Naive thymus-derived CD4-positive, alpha-beta T cell (primary cell): ENCODE data around the gene KSR1. TPM values are rescaled to one million over a fixed set of nuclear protein-coding genes. Genes with fewer than 3 reads are reported as not detected.
A peak's percentile ranks its signal among the peaks of the same experiment; 100 is the strongest.

ENCODE experiments used
- ATAC-seq: fragments of 150-1000 bp; cut with Tn5 transposase; 2 replicates; pipeline ENCODE4 v1.10.0; 2021; ENCODE audit warnings: mild to moderate bottlenecking, moderate library complexity
- CTCF ChIA-PET: fragments of 350-600 bp; sonication (Branson Sonifier 250); formaldehyde crosslinking; loops from one replicate; lab custom pipeline; 2021; ENCODE audit warnings: antibody characterized with exemption; lab: Charles Lee
- POLR2A ChIA-PET: fragments of 350-600 bp; sonication (Branson Sonifier 250); formaldehyde crosslinking; loops from one replicate; lab custom pipeline; 2021; ENCODE audit warnings: antibody characterized with exemption, inconsistent platforms; lab: Charles Lee
- DNase-seq, 9 donors: peaks; one replicate each; pipeline versions ENCODE4 v3.0.0 to v3.0.0-alpha.2; 2020 to 2022; ENCODE audit warnings: mixed read lengths in 1 of 9
- H3K27ac ChIP-seq: one replicate; pipeline ENCODE4 v1.7.0; 2013; ENCODE audit warnings: mild to moderate bottlenecking, low read depth, low read length, moderate library complexity
- H3K27me3 ChIP-seq, 2 donors: one replicate each; pipeline ENCODE4 v1.7.0; 2013; ENCODE audit warnings: low read length in 2 of 2, mild to moderate bottlenecking in 2 of 2, moderate library complexity in 2 of 2; ENCODE audit not compliant: control insufficient read depth in 2 of 2, insufficient read depth in 2 of 2
- H3K36me3 ChIP-seq, 3 experiments: 1 replicate in 2 of 3; 2 replicates in 1 of 3; pipeline ENCODE4 v1.7.0; 2013; ENCODE audit warnings: low read length in 3 of 3, mild to moderate bottlenecking in 3 of 3, moderate library complexity in 1 of 3; ENCODE audit not compliant: insufficient read depth in 3 of 3, control insufficient read depth in 2 of 3
- H3K4me1 ChIP-seq, 2 donors: one replicate each; pipeline ENCODE4 v1.7.0; 2013; ENCODE audit warnings: low read length in 2 of 2, mild to moderate bottlenecking in 2 of 2, moderate library complexity in 1 of 2; ENCODE audit not compliant: control insufficient read depth in 2 of 2, insufficient read depth in 2 of 2
- H3K4me3 ChIP-seq: 2 replicates; pipeline ENCODE4 v1.7.0; 2013; ENCODE audit warnings: mild to moderate bottlenecking, low read length
- H3K9me3 ChIP-seq, 3 experiments: 1 replicate in 2 of 3; 2 replicates in 1 of 3; pipeline ENCODE4 v1.7.0; 2013; ENCODE audit warnings: low read length in 3 of 3; ENCODE audit not compliant: control insufficient read depth in 2 of 3
- H3K27ac Mint-ChIP-seq, 9 donors: one replicate each; pipeline ENCODE4 v1.8.0; 2020 to 2022; ENCODE audit warnings: mixed read lengths in 9 of 9, mild to moderate bottlenecking in 8 of 9, moderate library complexity in 5 of 9, inconsistent platforms in 2 of 9
- H3K27me3 Mint-ChIP-seq, 5 donors: one replicate each; pipeline ENCODE4 v1.8.0; 2021 to 2022; ENCODE audit warnings: mixed read lengths in 5 of 5, mild to moderate bottlenecking in 1 of 5
- H3K36me3 Mint-ChIP-seq, 5 donors: one replicate each; pipeline ENCODE4 v1.8.0; 2020 to 2022; ENCODE audit warnings: mixed read lengths in 5 of 5, mild to moderate bottlenecking in 3 of 5, inconsistent platforms in 1 of 5
- H3K4me1 Mint-ChIP-seq, 7 donors: one replicate each; pipeline ENCODE4 v1.8.0; 2020 to 2022; ENCODE audit warnings: mixed read lengths in 7 of 7, mild to moderate bottlenecking in 3 of 7, inconsistent platforms in 1 of 7
- H3K4me3 Mint-ChIP-seq, 10 donors: one replicate each; pipeline ENCODE4 v1.8.0; 2020 to 2022; ENCODE audit warnings: mild to moderate bottlenecking in 10 of 10, mixed read lengths in 10 of 10, moderate library complexity in 6 of 10, inconsistent platforms in 2 of 10
- H3K9me3 Mint-ChIP-seq, 11 donors: one replicate each; pipeline ENCODE4 v1.8.0; 2020 to 2022; ENCODE audit warnings: mixed read lengths in 11 of 11, mild to moderate bottlenecking in 4 of 11, inconsistent platforms in 1 of 11, moderate library complexity in 1 of 11
- intact Hi-C, 2 donors: fragments of 100-400 bp; cut with micrococcal nuclease; formaldehyde crosslinking; loops; one replicate each; pipeline ENCODE4 v1.15.1; 2023
- polyA plus RNA-seq, 2 donors: library from polyadenylated mRNA; unstranded; fragments of 300-500 nt; fragmentation: Illumina TruSeq; gene quantifications; one replicate each; pipeline ENCODE4 v1.2.3, GENCODE V29; 2021
- total RNA-seq, 6 experiments: library from RNA in 5 of 6; stranded (reverse) in 5 of 6; gene quantifications; 1 replicate in 5 of 6; 2 replicates in 1 of 6; pipeline ENCODE4 v1.2.3 and lab custom pipeline; 2021 to 2026

KSR1 gene
- total and polyA plus RNA-seq, 7 experiments from 2014 or later: 0.52 to 96.4 (median 23.3) TPM

DNA sequence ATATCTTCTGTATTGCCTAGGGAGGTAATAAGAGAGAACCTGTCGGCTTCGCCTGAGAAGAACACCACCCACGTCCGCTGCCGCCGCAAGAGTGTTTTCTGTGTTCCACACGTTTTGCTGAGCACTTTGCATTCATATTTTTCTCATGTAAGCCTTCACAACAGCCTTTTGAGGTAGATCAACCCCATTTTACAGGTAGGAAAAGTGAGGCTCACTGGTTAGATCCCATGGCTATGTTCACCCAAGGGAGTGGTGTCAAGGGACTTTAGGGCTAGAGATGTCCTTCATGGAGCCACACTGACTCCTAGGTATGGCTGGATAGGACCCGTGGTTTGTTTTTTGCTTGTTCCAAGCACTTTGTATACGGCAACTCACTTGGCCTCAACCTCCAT lies 87.7 kb downstream of the KSR1 start:
- H3K36me3 Mint-ChIP-seq: peaks cover 0 to 5% (median 0%) of the 10 kb centered on the region in 5 donors
- H3K9me3 Mint-ChIP-seq: no peaks in the 10 kb centered on the region
- Histone ChIP-seq H3K4me3 (no peak overlapping the region), H3K36me3 (no peaks in the 10 kb centered on the region), H3K4me1 (peaks cover 15 to 19% of the 10 kb centered on the region in 2 donors), H3K9me3 (no peaks in the 10 kb centered on the region), H3K27me3 (no peaks in the 10 kb centered on the region), H3K27ac (no peak overlapping the region)
- ATAC-seq: no peak
- ChIA-PET CTCF (no interaction called here), POLR2A (no interaction called here)
- intact Hi-C loops: loop anchor here (1.0 to 10.0 kb wide), 5 partner anchors 15 to 88 kb away; partner anchors contain the start of gene KSR1 (in 1 of the 2)
- peak overlapping the region in 2 of 9 donors; percentile 19 to 92 for H3K27ac Mint-ChIP-seq
- H3K27me3 Mint-ChIP-seq: peaks cover 0 to 3% (median 0%) of the 10 kb centered on the region in 5 donors
- H3K4me3 Mint-ChIP-seq: peak overlapping the region in 3 of 10 donors; percentile 27 to 80 (median 47)
- peaks cover 18 to 83% (median 35%) of the 10 kb centered on the region in 7 donors for H3K4me1 Mint-ChIP-seq
- no peak for DNase-seq

GRCh38 chr17:27544350-27545131 lies 88.3 kb downstream of the KSR1 start:
- peak overlapping the region in 5 of 9 donors; percentile 16 to 92 (median 19) for H3K27ac Mint-ChIP-seq
- ATAC-seq (peak; percentile 71), DNase-seq (peak in 1 of 9 donors; percentile 78)
- POLR2A ChIA-PET: no interaction called here
- Histone ChIP-seq H3K36me3 (no peaks in the 10 kb centered on the region), H3K27me3 (no peaks in the 10 kb centered on the region), H3K9me3 (no peaks in the 10 kb centered on the region), H3K4me3 (no peak overlapping the region), H3K27ac (no peak overlapping the region), H3K4me1 (peaks cover 15 to 19% of the 10 kb centered on the region in 2 donors)
- H3K4me3 Mint-ChIP-seq: peak overlapping the region in 6 of 10 donors; percentile 9 to 80 (median 30)
- no peaks in the 10 kb centered on the region for H3K9me3 Mint-ChIP-seq
- H3K36me3 Mint-ChIP-seq: peaks cover 0 to 5% (median 0%) of the 10 kb centered on the region in 5 donors
- CTCF ChIA-PET: no interaction called here
- peaks cover 0 to 3% (median 0%) of the 10 kb centered on the region in 5 donors for H3K27me3 Mint-ChIP-seq
- peaks cover 18 to 79% (median 35%) of the 10 kb centered on the region in 7 donors for H3K4me1 Mint-ChIP-seq
- intact Hi-C loops: loop anchor here (1.0 to 10.0 kb wide), 5 partner anchors 16 to 88 kb away; partner anchors contain the start of gene KSR1 (in 1 of the 2)

DNA sequence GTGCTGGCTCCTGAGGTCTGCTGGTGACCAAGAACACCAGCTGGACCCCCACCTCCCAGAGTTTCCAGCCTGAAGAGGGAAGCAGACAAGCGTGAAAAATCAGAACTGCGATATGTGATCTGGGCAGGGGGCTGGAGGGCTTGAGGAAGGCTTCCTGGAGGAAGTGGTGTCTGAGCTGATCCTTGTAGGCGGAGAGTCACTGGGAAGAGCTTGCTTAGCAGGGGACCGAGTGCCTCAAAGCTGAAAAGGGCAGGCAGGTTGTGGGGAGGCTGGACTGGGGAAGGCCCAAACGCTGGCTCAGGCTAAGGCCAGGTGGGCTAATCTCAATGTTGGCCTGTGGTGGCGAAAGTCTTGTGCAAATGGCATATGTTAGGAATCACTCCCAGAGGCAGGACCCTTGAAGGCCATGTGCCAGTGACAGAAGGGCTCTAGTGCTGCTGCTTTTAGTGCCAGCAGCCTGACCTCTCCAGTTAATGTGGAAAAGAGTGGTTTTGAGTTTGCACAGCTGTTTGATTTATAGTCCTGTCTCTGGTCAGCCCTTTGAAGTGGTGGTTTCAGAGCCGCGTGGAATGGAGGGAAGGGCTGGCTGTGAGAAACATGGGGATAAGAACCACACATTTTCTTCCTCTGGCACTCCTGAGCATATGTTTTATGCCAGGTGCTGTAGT lies 89.4 kb downstream of the KSR1 start:
- ATAC-seq (no peak), DNase-seq (no peak)
- ChIA-PET POLR2A (no interaction called here), CTCF (interaction anchor here (1.2 kb wide), 1 partner anchor 200 kb away, joined by 3 read pairs; no protein-coding TSS in a partner anchor)
- Mint-ChIP-seq H3K4me3 (peak overlapping the region in 1 of 10 donors; percentile 80), H3K27me3 (peaks cover 0 to 3% (median 0%) of the 10 kb centered on the region in 5 donors), H3K9me3 (no peaks in the 10 kb centered on the region), H3K36me3 (peaks cover 0 to 5% (median 0%) of the 10 kb centered on the region in 5 donors), H3K27ac (peak overlapping the region in 2 of 9 donors; percentile 29 to 92), H3K4me1 (peaks cover 18 to 76% (median 34%) of the 10 kb centered on the region in 7 donors)
- no peak overlapping the region for H3K27ac ChIP-seq
- H3K36me3 ChIP-seq: no peaks in the 10 kb centered on the region
- no peaks in the 10 kb centered on the region for H3K27me3 ChIP-seq
- H3K4me3 ChIP-seq: no peak overlapping the region
- intact Hi-C loops: loop anchor here (2.0 to 10.0 kb wide), 3 partner anchors 17 to 71 kb away; no protein-coding TSS in a partner anchor
- H3K9me3 ChIP-seq: no peaks in the 10 kb centered on the region
- H3K4me1 ChIP-seq: peaks cover 15 to 19% of the 10 kb centered on the region in 2 donors

DNA sequence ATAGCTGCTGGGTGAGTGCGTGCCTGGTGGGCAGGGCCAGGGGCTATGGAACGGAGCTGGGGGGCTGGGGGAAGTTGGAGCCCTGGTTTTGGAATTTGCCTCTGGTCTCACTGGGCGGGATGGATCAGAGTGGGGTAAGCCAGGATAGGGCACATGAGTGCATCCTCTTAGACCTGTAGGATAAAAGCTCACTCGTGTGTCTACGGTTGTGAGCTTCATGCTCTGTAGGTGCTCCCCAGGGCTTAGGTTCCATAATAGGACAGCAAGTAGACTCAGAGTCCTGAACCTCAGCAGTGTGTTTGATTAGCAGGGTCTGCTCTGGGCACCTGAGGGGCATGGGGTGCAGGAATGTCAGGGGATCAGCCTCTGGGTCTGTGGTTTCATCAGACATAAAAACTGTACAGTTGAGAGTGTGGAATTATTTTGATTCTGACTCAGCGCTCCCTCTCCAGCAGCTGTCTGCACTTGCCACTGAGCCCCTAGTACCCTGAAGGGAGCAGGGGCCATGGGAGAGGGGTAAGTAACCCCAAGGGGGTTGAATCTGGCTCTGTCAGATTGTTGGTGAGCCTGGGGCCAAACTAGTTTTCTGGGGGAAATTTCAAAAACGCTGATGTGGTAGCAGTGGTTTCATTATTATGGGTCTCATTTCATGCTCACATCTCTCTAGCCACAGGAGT lies 90.5 kb downstream of the KSR1 start:
- Histone ChIP-seq H3K36me3 (no peaks in the 10 kb centered on the region), H3K27ac (no peak overlapping the region), H3K4me1 (peaks cover 15 to 19% of the 10 kb centered on the region in 2 donors), H3K4me3 (no peak overlapping the region), H3K27me3 (no peaks in the 10 kb centered on the region), H3K9me3 (no peaks in the 10 kb centered on the region)
- Mint-ChIP-seq H3K9me3 (no peaks in the 10 kb centered on the region), H3K27me3 (peaks cover 0 to 3% (median 0%) of the 10 kb centered on the region in 5 donors), H3K27ac (peak overlapping the region in 1 of 9 donors; percentile 92), H3K4me3 (peak overlapping the region in 1 of 10 donors; percentile 80), H3K36me3 (peaks cover 1 to 10% (median 3%) of the 10 kb centered on the region in 5 donors), H3K4me1 (peaks cover 18 to 74% (median 26%) of the 10 kb centered on the region in 7 donors)
- POLR2A ChIA-PET: interaction anchor here (0.6 kb wide), 1 partner anchor 12 kb away, joined by 3 read pairs; no protein-coding TSS in a partner anchor
- CTCF ChIA-PET: interaction anchor here (1.2 kb wide), 1 partner anchor 199 kb away, joined by 3 read pairs; no protein-coding TSS in a partner anchor
- no peak for DNase-seq
- intact Hi-C loops: loop anchor here in 1 of 2 donors (10.0 kb wide), 1 partner anchor 72 kb away; no protein-coding TSS in a partner anchor
- ATAC-seq: no peak

DNA sequence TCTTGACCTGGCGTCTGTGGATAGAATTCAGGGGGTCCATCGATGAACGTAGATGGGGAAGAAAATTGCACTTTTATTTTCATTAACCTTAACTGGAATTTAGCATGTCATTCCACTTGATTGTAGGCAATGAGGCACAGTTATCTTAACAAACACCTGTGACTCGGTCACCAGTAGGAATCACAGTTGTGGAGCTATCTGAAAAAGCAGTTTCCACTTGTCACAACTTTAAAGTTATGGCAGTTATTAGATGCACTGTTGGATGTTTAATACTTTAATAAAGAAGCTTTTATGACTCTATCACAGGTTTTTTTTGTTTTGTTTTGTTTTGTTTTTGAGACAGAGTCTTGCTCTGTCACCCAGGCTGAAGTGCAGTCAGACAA lies 91.0 kb downstream of the KSR1 start:
- Mint-ChIP-seq H3K27me3 (peaks cover 0 to 3% (median 0%) of the 10 kb centered on the region in 5 donors), H3K36me3 (peaks cover 5 to 14% (median 6%) of the 10 kb centered on the region in 5 donors), H3K9me3 (no peaks in the 10 kb centered on the region), H3K4me3 (peak overlapping the region in 1 of 10 donors; percentile 80), H3K4me1 (peaks cover 18 to 73% (median 25%) of the 10 kb centered on the region in 7 donors), H3K27ac (peak overlapping the region in 1 of 9 donors; percentile 92)
- Histone ChIP-seq H3K27ac (no peak overlapping the region), H3K36me3 (no peaks in the 10 kb centered on the region), H3K4me1 (peaks cover 15% of the 10 kb centered on the region in 2 donors), H3K27me3 (no peaks in the 10 kb centered on the region), H3K4me3 (no peak overlapping the region), H3K9me3 (no peaks in the 10 kb centered on the region)
- intact Hi-C loops: loop anchor here in 1 of 2 donors (10.0 kb wide), 1 partner anchor 72 kb away; no protein-coding TSS in a partner anchor
- DNase-seq: no peak
- ChIA-PET CTCF (no interaction called here), POLR2A (interaction anchor here (0.6 kb wide), 1 partner anchor 13 kb away, joined by 3 read pairs; no protein-coding TSS in a partner anchor)
- no peak for ATAC-seq

- H3K27me3 Mint-ChIP-seq: peaks cover 0 to 3% (median 0%) of the 10 kb centered on the region in 5 donors
- ChIA-PET POLR2A (no interaction called here), CTCF (no interaction called here)
- H3K4me1 ChIP-seq: peaks cover 15% of the 10 kb centered on the region in 2 donors
- no peak overlapping the region for H3K27ac Mint-ChIP-seq
- H3K36me3 ChIP-seq: no peaks in the 10 kb centered on the region
- ATAC-seq (no peak), DNase-seq (no peak)
- H3K4me1 Mint-ChIP-seq: peaks cover 16 to 66% (median 22%) of the 10 kb centered on the region in 7 donors
- no peak overlapping the region for H3K4me3 Mint-ChIP-seq
- no peaks in the 10 kb centered on the region for H3K27me3 ChIP-seq
- no peak overlapping the region for H3K4me3 ChIP-seq
- no peaks in the 10 kb centered on the region for H3K9me3 Mint-ChIP-seq
- no peak overlapping the region for H3K27ac ChIP-seq
- no peaks in the 10 kb centered on the region for H3K9me3 ChIP-seq
- intact Hi-C loops: loop anchor here in 1 of 2 donors (10.0 kb wide), 1 partner anchor 74 kb away; no protein-coding TSS in a partner anchor
- peaks cover 5 to 16% (median 6%) of the 10 kb centered on the region in 5 donors for H3K36me3 Mint-ChIP-seq
Measured at GRCh38 chr17:27548369-27548768, 92.1 kb downstream of the KSR1 start.
